GM12801 (cell line): Measurements from ENCODE around the gene ZNF155.

Experiments
- TF ChIP-seq, protein P1 (sequence below): IDR thresholded peaks from one replicate; pipeline ENCODE4 v1.5.1; 2011; ENCODE audit warnings: control low read depth; ENCODE audit not compliant: insufficient read length; ENCODE audit errors: extremely low read depth

ZNF155 gene

DNA sequence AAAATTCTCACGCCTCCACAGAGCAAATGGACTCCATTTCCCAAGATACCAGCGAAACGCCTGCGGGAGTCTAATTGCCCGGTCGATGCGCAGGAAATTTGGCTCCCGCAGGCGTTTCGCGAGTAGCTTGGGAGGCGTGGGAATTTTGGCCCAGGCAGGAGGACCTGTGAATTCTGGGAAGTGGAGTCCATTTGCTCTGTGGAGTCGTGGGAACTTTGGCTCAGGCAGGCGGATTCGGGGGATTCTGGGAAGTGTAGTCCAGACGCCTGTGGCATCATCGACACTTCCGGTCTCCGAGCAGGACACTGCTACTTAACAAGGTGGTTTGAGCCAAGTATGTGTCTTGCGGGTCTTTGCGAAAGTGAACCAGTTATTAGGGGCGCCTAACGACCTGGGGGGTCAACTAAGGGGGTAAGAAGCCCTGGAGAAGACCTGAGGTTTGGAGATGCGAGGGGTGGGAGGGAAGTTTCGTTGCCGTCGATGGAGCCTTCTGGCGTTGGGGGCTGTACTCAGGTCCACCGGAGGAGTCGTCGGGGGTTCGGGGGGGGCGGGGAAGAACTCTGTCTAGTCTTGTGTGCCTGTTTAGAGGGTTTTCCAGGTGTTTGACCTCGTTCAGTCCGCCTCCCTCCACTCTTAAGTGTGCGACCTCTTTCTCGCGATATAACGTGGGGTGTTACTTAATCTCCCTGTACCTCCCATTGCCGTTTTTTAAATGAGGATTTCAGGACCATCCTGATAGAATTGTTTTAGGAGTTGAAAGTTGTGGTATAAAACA is at the start of gene ZNF155:
TSS of gene ZNF155 (plus strand) at position 277 of the 775 bp plus-strand sequence. CDS start 4,356 bp downstream, outside the sequence.
- TF ChIP-seq, protein P1, sequence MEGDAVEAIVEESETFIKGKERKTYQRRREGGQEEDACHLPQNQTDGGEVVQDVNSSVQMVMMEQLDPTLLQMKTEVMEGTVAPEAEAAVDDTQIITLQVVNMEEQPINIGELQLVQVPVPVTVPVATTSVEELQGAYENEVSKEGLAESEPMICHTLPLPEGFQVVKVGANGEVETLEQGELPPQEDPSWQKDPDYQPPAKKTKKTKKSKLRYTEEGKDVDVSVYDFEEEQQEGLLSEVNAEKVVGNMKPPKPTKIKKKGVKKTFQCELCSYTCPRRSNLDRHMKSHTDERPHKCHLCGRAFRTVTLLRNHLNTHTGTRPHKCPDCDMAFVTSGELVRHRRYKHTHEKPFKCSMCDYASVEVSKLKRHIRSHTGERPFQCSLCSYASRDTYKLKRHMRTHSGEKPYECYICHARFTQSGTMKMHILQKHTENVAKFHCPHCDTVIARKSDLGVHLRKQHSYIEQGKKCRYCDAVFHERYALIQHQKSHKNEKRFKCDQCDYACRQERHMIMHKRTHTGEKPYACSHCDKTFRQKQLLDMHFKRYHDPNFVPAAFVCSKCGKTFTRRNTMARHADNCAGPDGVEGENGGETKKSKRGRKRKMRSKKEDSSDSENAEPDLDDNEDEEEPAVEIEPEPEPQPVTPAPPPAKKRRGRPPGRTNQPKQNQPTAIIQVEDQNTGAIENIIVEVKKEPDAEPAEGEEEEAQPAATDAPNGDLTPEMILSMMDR, result no peak

DNA sequence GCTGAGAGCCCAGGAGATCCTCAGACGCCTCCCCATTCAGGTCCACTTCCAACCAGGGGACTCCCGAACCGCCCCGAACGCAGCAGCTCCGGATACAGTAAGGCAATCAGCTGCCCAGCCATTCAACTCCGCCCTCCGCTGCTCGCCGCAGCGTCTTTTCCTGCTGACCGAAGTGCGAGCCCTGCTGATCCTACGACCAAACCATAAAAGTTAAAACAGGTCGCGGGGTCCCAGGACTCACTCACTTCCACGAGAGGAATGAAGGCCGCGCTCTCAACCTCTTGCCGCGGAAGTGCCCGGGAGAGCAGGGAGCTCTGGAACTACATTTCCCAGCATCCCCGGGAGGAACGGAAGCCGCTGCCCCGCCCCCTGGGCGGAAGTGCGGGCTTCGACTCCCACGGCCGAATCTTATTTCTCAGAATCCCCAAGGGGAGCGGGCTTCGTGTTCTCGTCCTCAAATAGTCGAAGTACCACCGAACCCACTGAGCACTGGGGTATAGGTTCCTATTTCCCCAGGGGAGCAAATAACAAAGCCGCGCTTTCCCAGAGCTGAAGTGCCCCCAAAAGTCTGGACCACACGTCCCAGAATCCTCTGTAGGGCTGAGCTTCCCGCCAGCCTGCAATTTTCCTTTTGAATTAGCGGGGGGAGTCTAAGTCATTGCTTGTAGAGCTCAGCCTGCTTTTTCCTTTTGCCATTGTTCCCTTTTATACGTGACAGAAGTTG is 48.8 kb upstream of the ZNF155 start, which contains the start of gene ZNF45:
TSS of gene ZNF45 (minus strand) at position 298 of the 724 bp plus-strand sequence. CDS start 13,097 bp downstream, outside the sequence.
- TF ChIP-seq, protein P1, result no peak

DNA sequence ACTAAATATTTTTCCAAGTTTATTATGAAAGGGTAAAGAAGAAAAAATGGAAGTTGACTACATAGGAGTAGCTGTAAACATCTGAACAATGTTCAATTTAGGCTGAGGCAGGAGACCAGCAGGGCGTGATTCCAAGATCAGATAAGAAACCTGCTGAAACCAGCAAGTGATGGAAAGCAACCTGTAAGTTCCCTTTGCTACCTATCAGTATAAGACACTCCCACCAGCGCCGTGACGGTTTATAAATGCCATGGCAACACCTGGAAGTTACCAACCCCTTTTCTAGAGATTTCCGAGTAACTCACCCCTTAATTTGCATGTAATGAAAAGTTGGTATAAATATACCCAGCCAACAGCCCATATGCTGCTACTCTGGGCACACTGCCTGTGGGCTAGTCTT is 47.8 kb upstream of the ZNF155 start:
- TF ChIP-seq, protein P1, result no peak

DNA sequence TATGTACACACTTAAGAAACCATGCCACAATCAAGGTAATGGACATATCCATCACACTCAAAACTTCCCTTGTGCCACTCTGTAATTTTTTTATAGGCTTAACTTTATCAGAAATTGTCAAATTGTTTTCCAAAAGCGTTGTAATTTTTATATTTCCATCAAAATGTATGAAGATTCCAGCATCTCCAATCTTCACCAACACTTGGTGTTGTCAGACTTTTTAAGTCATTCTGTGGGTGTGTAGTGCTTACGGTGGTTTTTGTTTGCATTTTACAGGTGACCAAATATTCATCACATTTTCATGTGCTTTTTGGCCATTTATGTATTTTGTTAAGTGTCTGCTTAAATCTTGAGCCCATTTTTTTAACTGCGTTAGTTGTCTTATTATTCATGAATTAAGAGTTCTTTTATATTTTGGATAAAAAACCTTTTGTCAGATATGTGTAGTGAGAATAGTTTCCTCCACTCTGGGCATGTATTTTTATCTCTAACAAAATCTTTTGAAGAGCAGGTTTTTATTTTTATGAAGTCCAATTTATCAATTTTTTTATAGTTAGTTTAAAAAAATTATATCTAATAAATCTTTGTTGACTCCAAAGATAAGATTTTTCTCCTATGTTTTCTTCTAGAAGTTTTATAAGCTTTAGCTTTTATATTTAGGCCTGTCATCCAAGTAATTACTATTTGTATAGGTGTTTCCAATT is 44.3 kb upstream of the ZNF155 start:
- TF ChIP-seq, protein P1, result no peak

DNA sequence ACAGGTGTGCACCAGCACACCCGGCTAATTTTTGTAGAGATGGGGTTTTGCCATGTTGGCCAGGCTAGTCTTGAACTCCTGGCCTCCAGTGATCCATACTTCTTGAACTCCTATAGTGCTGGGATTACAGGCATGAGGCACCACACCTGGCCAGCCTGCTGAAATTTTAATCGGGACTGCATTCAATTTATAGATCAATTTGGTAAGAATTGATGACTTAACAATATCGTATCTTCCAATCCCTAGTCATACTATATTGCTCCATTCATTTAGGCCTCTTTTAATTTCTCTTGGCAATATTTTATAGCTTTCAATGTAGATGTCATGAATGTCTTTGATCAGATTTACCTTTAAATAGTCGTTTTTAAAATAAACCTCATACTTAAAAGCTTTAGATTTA is 43.3 kb upstream of the ZNF155 start:
- TF ChIP-seq, protein P1, result no peak

DNA sequence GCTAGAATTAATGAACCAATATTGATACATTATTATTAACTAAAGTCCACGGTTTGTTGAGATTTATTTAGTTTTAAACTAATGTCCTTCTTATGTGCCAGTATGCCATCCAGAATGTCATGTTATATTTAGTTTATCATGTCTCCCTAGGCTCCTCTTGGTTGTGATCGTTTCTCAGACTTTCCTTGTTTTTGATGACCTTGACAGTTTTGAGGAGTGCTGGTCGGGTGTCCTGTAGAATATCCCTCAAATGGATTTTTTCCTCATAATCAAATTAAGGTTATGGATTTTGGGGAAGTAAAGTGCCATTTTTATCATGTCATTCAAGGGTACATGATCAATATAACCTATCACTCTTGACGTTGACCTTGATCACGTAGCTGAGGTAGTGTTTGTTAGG is 42.8 kb upstream of the ZNF155 start:
- TF ChIP-seq, protein P1, result no peak
